Gastroesophageal sphincter (tissue), 3 donors: Measurements from ENCODE around the gene TDG.

ENCODE experiments used
- CTCF ChIP-seq, 4 experiments: fragments of 200-600 bp in 2 of 4; fragments of 450-650 bp in 2 of 4; sonication (generic) in 1 of 4; IDR thresholded peaks; one replicate each; pipeline ENCODE4 v1.5.1; 2017 to 2019; ENCODE audit warnings: antibody characterized with exemption in 4 of 4, mild to moderate bottlenecking in 2 of 4, moderate library complexity in 2 of 4
- EP300 ChIP-seq: sonication (generic); formaldehyde crosslinking; IDR thresholded peaks from one replicate; pipeline ENCODE4 v1.6.1; 2017; ENCODE audit warnings: antibody characterized with exemption, mild to moderate bottlenecking

GRCh38 chr12:103964805-103965204, 867 bp upstream of the TDG start:
- TF ChIP-seq CTCF (IDR thresholded peaks at IDR 0.05) (no peak), EP300 (no peak)
